A673 (cell line): Measurements from ENCODE around the gene HSFX1. TPM values are rescaled to one million over a fixed set of nuclear protein-coding genes. Genes with fewer than 3 reads are reported as not detected.

Experiments used
- BruUV-seq: library from RNA; stranded (reverse); fragments of 400-500 nt; replicated peaks from 2 replicates; lab custom pipeline; 2021; lab: Mats Ljungman, UMichigan
- CTCF ChIA-PET: fragments of 300-600 bp; sonication (Branson Sonifier 250); formaldehyde crosslinking; loops from one replicate; lab custom pipeline; 2022; ENCODE audit warnings: antibody characterized with exemption; lab: Charles Lee
- POLR2A ChIA-PET: fragments of 300-600 bp; sonication (Branson Sonifier 250); formaldehyde crosslinking; loops from one replicate; lab custom pipeline; 2022; ENCODE audit warnings: antibody characterized with exemption; ENCODE audit not compliant: low non-redundant PET; lab: Charles Lee
- DNase-seq: peaks from one replicate; pipeline ENCODE4 v3.0.0-alpha.2; 2015; ENCODE audit warnings: low spot score
- H3K27ac ChIP-seq: fragments of 200-600 bp; sonication (generic); 2 replicates; pipeline ENCODE4 v1.5.1; 2016; ENCODE audit warnings: mixed run types, low read depth, mild to moderate bottlenecking, mixed read lengths, antibody characterized with exemption, low read length; ENCODE audit not compliant: poor library complexity, severe bottlenecking
- H3K27me3 ChIP-seq: fragments of 200-600 bp; sonication (generic); replicated peaks from 2 replicates; pipeline ENCODE4 v1.6.1; 2017; ENCODE audit warnings: mixed run types, low read depth, mild to moderate bottlenecking, mixed read lengths, antibody characterized with exemption, low read length; ENCODE audit not compliant: insufficient read depth, poor library complexity
- H3K36me3 ChIP-seq: fragments of 200-600 bp; sonication (generic); 2 replicates; pipeline ENCODE4 v1.6.1; 2016; ENCODE audit warnings: mixed run types, mild to moderate bottlenecking, mixed read lengths, antibody characterized with exemption, low read length; ENCODE audit not compliant: insufficient read depth, poor library complexity, severe bottlenecking
- H3K4me1 ChIP-seq: fragments of 200-600 bp; sonication (generic); 2 replicates; pipeline ENCODE4 v1.6.1; 2017; ENCODE audit warnings: mixed run types, mild to moderate bottlenecking, mixed read lengths, antibody characterized with exemption, low read length; ENCODE audit not compliant: insufficient read depth, poor library complexity, severe bottlenecking
- H3K4me3 ChIP-seq: fragments of 200-600 bp; sonication (generic); 2 replicates; pipeline ENCODE4 v1.5.1; 2016; ENCODE audit warnings: low read depth, mixed run types, mild to moderate bottlenecking, mixed read lengths, low read length; ENCODE audit not compliant: poor library complexity, severe bottlenecking
- H3K9me3 ChIP-seq: fragments of 200-600 bp; sonication (generic); 2 replicates; pipeline ENCODE4 v1.6.1; 2016; ENCODE audit warnings: mixed run types, low read depth, mild to moderate bottlenecking, mixed read lengths, antibody characterized with exemption, low read length; ENCODE audit not compliant: poor library complexity, severe bottlenecking
- CTCF ChIP-seq: fragments of 300-800, 200-600 bp; sonication (generic); conservative IDR thresholded peaks from 2 replicates; pipeline ENCODE4 v1.5.1; 2017; ENCODE audit warnings: low read depth, mild to moderate bottlenecking, antibody characterized with exemption, low read length, moderate library complexity, mixed read lengths
- EZH2 ChIP-seq: fragments of 200-600 bp; sonication (generic); IDR thresholded peaks from 2 replicates; pipeline ENCODE4 v1.6.1; 2017; ENCODE audit warnings: borderline replicate concordance, low read depth, mild to moderate bottlenecking, mixed read lengths, antibody characterized with exemption, low read length; ENCODE audit not compliant: poor library complexity, severe bottlenecking
- intact Hi-C: fragments of 100-400 bp; cut with micrococcal nuclease; formaldehyde crosslinking; loops from one replicate; pipeline ENCODE4 v1.10.0; 2022; ENCODE audit not compliant: unreplicated experiment
- total RNA-seq: library from RNA; stranded (reverse); gene quantifications from 2 replicates; pipeline ENCODE4 v1.2.3, GENCODE V29; 2021

Gene HSFX1
- total RNA-seq, 1 experiment from 2014 or later: 1.4 TPM

- TF ChIP-seq CTCF (no peak), EZH2 (no peak)
- H3K4me1 ChIP-seq: no peaks in the 10 kb centered on the region
- H3K27ac ChIP-seq: no peak overlapping the region
- intact Hi-C loops: no loop called here
- DNase-seq: no peak
- H3K36me3 ChIP-seq: no peaks in the 10 kb centered on the region
- H3K27me3 ChIP-seq: peaks cover 3% of the 10 kb centered on the region
- H3K9me3 ChIP-seq: no peaks in the 10 kb centered on the region
- ChIA-PET POLR2A (no interaction called here), CTCF (no interaction called here)
- BruUV-seq: no TSS peak
- no peak overlapping the region for H3K4me3 ChIP-seq
Observed at GRCh38 chrX:149819371-149819770, 45.5 kb downstream of the HSFX1 start.

GRCh38 chrX:149825424-149825823 is 51.6 kb downstream of the HSFX1 start:
- TF ChIP-seq CTCF (peak; percentile 54), EZH2 (no peak)
- BruUV-seq: no TSS peak
- intact Hi-C loops: no loop called here
- Histone ChIP-seq H3K9me3 (no peaks in the 10 kb centered on the region), H3K27ac (no peak overlapping the region), H3K4me1 (no peaks in the 10 kb centered on the region), H3K27me3 (no peaks in the 10 kb centered on the region), H3K4me3 (no peak overlapping the region), H3K36me3 (no peaks in the 10 kb centered on the region)
- DNase-seq: peak; percentile 53
- POLR2A ChIA-PET: no interaction called here
- CTCF ChIA-PET: no interaction called here

Other genes with a start within 250 kb of the HSFX1 start
- 13.8 and 15.3 TPM in 2 replicates for gene EOLA1, start 233.1 kb upstream of the HSFX1 start, total RNA-seq
- gene HSFX3, start 224.1 kb upstream of the HSFX1 start, total RNA-seq: not detected in 2 replicates
- not detected in 2 replicates for gene MAGEA9B, start 186.6 kb upstream of the HSFX1 start, total RNA-seq
- not detected in 2 replicates for gene HSFX2, start 178.8 kb upstream of the HSFX1 start, total RNA-seq
- 18.4 and 23.6 TPM in 2 replicates for gene TMEM185A, start 142.3 kb upstream of the HSFX1 start, total RNA-seq
- gene MAGEA11, start 62.0 kb upstream of the HSFX1 start, total RNA-seq: not detected in 2 replicates
- gene MAGEA9, start 7.9 kb downstream of the HSFX1 start, total RNA-seq: not detected in 2 replicates
- gene MAGEA8, start 107.1 kb downstream of the HSFX1 start, total RNA-seq: not detected in 2 replicates
- not detected in 2 replicates for gene HSFX4, start 155.5 kb downstream of the HSFX1 start, total RNA-seq
- 27.8 and 33.8 TPM in 2 replicates for gene EOLA2, start 164.4 kb downstream of the HSFX1 start, total RNA-seq